ENCODE measurements around the gene CLPTM1L. TPM values are rescaled to one million over a fixed set of nuclear protein-coding genes. Genes with fewer than 3 reads are reported as not detected.

CLPTM1L gene
- polyA plus RNA-seq, 2 of the 4 experiments (the other 2 are of a cell fraction), result 171 to 173 TPM

- ATAC-seq, result no peak
Measured at GRCh38 chr5:1311439-1312055, 33.4 kb downstream of the CLPTM1L start.

DNA sequence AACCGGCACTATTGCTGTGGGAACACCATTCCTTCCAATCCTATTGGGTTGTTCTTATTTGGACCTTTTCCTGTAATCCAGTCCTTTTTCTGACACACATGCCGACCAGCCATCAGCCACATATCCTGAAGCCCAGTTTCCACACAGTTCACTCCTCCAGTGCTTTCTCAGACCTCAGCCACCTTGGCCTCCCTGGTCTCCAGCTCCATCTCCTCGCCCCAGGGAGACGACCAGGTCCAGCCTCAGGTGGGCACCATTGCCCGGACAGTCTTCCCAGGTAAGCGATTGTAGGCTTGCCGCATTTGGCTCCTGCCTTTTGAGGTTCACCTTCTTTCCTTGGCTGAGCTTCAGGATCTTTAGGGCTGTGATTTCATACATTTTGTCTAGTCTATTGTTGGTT lies 34.8 kb downstream of the CLPTM1L start:
- Histone ChIP-seq H3K4me1 (no peaks in the 10 kb centered on the region), H3K27ac (no peak overlapping the region), H3K4me2 (no peak overlapping the region), H3K4me3 (no peak overlapping the region), H3K9me3 (no peaks in the 10 kb centered on the region)
- ChIA-PET POLR2A (no interaction called here), CTCF (interaction anchor here (1.3 to 1.5 kb wide), 3 partner anchors 11 to 335 kb away, joined by 3 to 5 read pairs (median 3); no protein-coding TSS in a partner anchor)
- TF ChIP-seq, protein P1, sequence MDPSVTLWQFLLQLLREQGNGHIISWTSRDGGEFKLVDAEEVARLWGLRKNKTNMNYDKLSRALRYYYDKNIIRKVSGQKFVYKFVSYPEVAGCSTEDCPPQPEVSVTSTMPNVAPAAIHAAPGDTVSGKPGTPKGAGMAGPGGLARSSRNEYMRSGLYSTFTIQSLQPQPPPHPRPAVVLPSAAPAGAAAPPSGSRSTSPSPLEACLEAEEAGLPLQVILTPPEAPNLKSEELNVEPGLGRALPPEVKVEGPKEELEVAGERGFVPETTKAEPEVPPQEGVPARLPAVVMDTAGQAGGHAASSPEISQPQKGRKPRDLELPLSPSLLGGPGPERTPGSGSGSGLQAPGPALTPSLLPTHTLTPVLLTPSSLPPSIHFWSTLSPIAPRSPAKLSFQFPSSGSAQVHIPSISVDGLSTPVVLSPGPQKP (IDR thresholded peaks at IDR 0.05; ENCODE audit: low read depth, low read length), result no peak
- TF ChIP-seq EHMT2 (IDR thresholded peaks at IDR 0.05; ENCODE audit: low read depth), result no peak
- no peak for TF ChIP-seq TFCP2L1 (CRISPR knock-in tag; IDR thresholded peaks at IDR 0.05)
- TF ChIP-seq USF2 (IDR thresholded peaks at IDR 0.05), result no peak
- TF ChIP-seq MAFK (IDR thresholded peaks at IDR 0.05; ENCODE audit: partially characterized antibody), result no peak
- no peak for TF ChIP-seq HES2 (IDR thresholded peaks at IDR 0.05)
- TF ChIP-seq HMGXB4 (CRISPR knock-in tag; IDR thresholded peaks at IDR 0.05; ENCODE audit: borderline replicate concordance), result no peak
- no peak for TF ChIP-seq CHD4 (IDR thresholded peaks at IDR 0.05; ENCODE audit: borderline replicate concordance)
- no peak for TF ChIP-seq RNF2 (IDR thresholded peaks at IDR 0.05; ENCODE audit: borderline replicate concordance, low read depth)
- TF ChIP-seq CBX8 (IDR thresholded peaks at IDR 0.05), result no peak
- no peak for FAIRE-seq
- no peak for ATAC-seq
- DNase-seq (ENCODE audit: low read depth in 1 of 2, low spot score in 1 of 2), result no peak
- WGBS (ENCODE audit: missing lambda C conversion rate), result 60% methylated on average over 7 of the region's 7 CpGs

More at GRCh38 chr5:1311439-1312055, 33.4 kb downstream of the CLPTM1L start:
- 75% methylated on average over 14 of the region's 15 CpGs for WGBS (ENCODE audit: missing lambda C conversion rate)
- Histone ChIP-seq H3K4me3 (no peak overlapping the region), H3K4me2 (no peak overlapping the region), H3K9me3 (no peaks in the 10 kb centered on the region), H3K4me1 (peaks cover 11% of the 10 kb centered on the region), H3K27ac (no peak overlapping the region)
- no peak for FAIRE-seq
- no peak for TF ChIP-seq GATA3 (IDR thresholded peaks at IDR 0.05; ENCODE audit: borderline replicate concordance)
- TF ChIP-seq RAD21 (conservative IDR thresholded peaks at IDR 0.05 in 1 of 2, IDR thresholded peaks at IDR 0.05 in 1 of 2), result no peak
- TF ChIP-seq HOXB5 (CRISPR knock-in tag; IDR thresholded peaks at IDR 0.05), result no peak
- TF ChIP-seq EHF (CRISPR knock-in tag; IDR thresholded peaks at IDR 0.05), result no peak
- TF ChIP-seq ESRRA (IDR thresholded peaks at IDR 0.05; ENCODE audit: borderline replicate concordance, low read length), result no peak
- TF ChIP-seq, protein P2, sequence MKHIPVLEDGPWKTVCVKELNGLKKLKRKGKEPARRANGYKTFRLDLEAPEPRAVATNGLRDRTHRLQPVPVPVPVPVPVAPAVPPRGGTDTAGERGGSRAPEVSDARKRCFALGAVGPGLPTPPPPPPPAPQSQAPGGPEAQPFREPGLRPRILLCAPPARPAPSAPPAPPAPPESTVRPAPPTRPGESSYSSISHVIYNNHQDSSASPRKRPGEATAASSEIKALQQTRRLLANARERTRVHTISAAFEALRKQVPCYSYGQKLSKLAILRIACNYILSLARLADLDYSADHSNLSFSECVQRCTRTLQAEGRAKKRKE (CRISPR knock-in tag; IDR thresholded peaks at IDR 0.05; ENCODE audit: low read depth), result no peak
- TF ChIP-seq CHD2 (IDR thresholded peaks at IDR 0.05; ENCODE audit: low read length, partially characterized antibody), result no peak
- TF ChIP-seq SREBF2 (IDR thresholded peaks at IDR 0.05), result no peak
- TF ChIP-seq ZSCAN20 (CRISPR knock-in tag; IDR thresholded peaks at IDR 0.05), result no peak
- no peak for TF ChIP-seq ZFP36 (IDR thresholded peaks at IDR 0.05; ENCODE audit: borderline replicate concordance, partially characterized antibody)
- TF ChIP-seq EHMT2 (IDR thresholded peaks at IDR 0.05; ENCODE audit: low read depth), result no peak
- TF ChIP-seq SMC3 (IDR thresholded peaks at IDR 0.05), result no peak
- TF ChIP-seq CHD4 (IDR thresholded peaks at IDR 0.05; ENCODE audit: borderline replicate concordance), result no peak
- no peak for TF ChIP-seq POLR2A (IDR thresholded peaks at IDR 0.05; ENCODE audit: low read length)
- no peak for TF ChIP-seq NFE2L2 (conservative IDR thresholded peaks at IDR 0.05; ENCODE audit: low read length)
- no peak for TF ChIP-seq JUN (IDR thresholded peaks at IDR 0.05)
- TF ChIP-seq RCOR1 (IDR thresholded peaks at IDR 0.05; ENCODE audit: low read depth, low read length), result no peak
- CTCF ChIA-PET, result interaction anchor here (1.3 kb wide), 1 partner anchor 333 kb away, joined by 3 read pairs; no protein-coding TSS in a partner anchor
- no peak for DNase-seq (ENCODE audit: low read depth in 1 of 2, low spot score in 1 of 2)
- POLR2A ChIA-PET, result no interaction called here
